RPMI8226 (cell line): ENCODE results near the gene MRPS31.
A peak's percentile ranks its signal among the peaks of the same experiment; 100 is the strongest.

ENCODE experiments used
- DNase-seq: peaks from one replicate; pipeline ENCODE4 v3.0.0-alpha.2; 2015

Gene MRPS31

DNA sequence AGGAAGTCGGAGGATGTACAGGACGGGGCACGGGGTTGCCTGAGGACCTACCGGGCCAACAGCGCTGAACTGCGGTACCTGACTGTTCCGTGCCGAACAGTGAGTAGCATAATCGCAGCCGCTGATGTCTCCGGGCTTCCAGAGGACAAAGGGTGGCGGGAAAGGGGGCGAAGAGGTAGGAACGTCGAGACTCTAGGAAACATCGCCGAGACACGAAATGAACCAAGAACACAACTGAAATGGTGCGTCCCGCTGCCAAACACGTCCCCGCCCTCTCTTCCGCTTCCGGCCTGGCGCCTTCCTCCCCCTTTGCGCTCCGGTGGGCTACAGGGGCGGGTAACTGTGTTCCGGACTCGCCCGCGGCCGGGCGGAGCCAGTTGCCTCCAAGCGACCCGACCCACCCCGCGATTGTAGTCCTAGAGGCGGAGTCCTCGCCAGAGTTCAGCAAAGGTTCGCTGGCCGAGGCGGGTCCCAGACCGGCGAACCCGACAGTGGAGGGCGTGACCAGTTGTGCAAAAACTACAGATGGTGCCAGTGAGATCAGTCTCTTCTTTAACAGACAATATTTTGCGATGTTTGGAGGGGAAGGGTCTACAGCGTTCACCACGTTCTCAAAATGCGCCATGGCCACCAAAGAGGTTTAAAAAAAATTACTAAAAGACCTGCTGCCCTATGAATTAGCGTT lies at the start of gene MRPS31:
Gene MRPS31, minus strand, starts transcription at position 257 of the 685 bp plus-strand sequence. Its CDS starts 54 bp downstream, at position 203.
- peak; percentile 95 for DNase-seq

DNA sequence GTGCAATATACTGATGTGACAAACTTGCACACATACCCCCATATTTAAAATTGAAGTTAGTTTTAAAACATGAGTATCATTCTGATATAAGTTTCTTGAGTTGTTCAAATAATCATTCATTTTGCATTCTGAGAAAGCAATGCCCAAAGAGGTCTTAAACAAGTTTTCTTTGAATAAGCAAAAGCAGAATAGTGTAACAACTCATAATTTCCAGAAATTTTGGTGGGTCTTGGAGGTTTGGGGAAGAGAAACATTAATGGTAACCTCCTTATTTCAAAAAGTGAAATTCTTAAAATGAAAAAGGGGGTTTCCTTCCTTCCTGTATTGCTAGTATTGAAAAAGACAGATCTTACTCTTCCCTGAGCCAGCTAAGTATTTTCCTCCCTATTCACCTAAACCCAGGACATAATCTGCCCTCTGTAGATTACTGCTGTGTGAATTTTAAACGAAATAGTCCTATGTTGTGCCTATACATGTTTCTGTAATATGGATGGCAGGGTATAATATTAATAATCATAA lies 48.9 kb upstream of the MRPS31 start:
- DNase-seq: no peak

DNA sequence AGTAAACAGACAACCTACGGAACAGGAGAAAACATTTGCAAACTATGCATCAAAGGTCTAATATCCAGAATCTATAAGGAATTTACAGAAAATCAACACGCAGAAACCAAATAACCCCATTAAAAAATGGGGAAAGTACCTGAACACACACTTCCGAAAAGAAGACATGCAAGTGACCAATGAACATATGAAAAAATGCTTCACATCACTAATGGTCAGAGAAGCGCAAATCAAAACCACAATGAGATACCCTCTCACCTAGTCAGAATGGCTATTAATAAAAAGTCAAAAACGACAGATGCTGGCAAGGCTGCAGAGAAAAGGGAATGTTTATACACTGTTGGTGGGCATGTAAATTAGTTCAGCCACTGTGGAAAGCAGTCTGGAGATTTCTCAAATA lies 47.9 kb upstream of the MRPS31 start:
- DNase-seq: no peak

DNA sequence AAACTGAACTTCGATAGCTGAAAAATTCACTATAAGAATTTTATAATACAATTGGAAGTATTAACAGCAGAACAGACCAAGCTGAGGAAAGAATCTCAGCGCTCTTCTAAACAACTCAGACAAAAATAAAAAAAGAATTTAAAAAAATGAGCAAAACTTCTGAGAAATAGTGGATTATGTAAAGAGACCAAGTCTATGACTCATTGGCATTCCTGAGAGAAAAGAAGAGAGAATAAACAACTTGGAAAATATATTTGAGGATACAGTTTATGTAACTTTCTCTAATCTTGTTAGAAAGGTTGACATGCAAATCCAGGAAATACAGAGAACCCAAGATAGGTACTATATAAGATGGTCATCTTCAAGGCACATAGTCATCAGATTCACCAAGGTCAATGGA lies 43.8 kb upstream of the MRPS31 start:
- no peak for DNase-seq

DNA sequence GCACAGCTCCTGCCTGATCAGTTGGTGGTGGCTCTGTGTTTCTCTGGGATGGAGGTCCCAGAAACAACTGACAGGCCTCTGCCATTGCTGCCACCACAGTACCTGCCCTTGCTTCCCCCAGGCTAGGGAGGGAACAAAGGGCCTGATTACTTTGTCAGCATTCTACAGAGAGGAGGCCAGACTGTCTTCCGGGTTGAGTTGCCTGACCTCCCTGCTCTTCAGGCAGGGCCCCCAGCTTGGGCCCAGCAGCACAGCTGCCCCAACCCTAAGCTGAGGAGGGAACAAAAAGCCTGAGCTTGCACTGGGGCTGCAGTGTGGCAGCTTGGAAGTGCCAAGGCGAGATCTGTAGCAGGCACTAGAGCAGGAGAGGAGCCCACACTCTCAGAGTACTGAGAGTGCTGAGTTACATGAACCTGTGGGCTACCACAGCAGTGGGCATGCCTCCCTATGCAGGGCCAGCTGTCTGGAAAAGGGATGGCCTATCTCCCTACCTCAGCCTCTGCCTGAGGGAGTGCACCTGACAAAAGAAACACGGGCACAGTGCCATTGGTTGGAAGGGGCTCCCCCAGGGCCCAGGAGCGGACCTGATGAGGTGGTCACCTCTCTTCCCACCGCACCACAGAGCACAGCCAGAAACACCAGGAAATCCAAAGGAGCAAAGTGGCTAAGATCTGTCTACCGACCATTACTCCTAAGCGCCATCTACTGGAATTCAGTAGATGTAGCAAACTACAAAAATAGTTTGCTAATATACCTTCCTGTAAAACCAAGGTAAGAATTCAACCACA lies 42.9 kb upstream of the MRPS31 start:
- DNase-seq: peak; percentile 39

DNA sequence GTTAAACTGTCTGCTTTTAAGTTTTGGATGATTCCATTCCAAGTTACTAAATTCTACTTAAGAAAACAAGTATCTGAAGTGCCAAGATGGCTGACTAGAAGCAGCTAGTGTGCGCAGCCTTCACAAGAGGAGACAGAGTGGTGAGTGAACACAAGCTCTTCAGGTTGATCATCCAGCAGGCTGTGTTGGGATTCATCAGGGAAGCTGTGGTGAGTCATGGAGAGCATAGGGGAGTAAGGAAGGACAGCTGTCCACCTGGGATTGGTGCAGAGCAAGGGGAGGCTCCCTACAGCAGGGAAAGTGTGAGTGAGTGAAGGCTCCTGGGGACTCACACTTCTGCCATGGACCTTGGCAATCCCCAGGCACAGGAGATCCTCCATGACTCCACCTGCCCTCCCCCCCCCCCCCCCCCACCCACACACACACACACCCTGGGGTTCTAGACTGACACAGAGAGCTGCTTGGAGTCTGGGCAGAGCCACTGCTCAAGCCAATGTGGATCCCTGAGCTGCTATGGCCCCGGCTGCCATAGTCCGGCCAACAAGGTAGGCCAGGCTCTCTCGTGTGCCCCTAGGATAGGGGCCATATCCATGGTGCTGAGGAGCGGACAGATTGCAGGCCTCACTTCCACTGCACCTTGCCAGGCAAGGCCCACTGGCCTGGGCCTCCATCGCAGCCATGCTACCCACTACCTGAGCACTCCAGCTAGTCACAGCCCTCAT lies 41.9 kb upstream of the MRPS31 start:
- DNase-seq: no peak

- no peak for DNase-seq
Observed at GRCh38 chr13:40812102-40812501, 41.1 kb upstream of the MRPS31 start.

DNA sequence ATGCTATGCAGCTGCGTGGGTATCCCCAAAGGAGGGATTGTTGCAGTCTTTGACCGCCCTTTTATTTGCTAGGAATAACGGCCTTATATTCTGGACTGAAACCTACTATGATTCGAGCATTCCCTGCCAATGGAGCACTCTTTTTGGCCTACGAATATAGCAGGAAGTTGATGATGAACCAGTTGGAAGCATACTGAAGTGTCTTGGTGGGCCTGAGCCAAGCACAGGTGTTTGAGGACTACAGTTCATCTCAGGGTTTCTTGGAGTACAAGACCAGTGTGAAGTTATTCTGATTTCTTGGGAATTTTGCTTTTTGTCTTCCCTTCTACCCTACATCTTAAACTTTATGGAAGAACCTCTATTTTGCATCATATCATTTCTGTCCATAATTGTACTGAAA lies 38.5 kb upstream of the MRPS31 start:
- no peak for DNase-seq

- no peak for DNase-seq
Observed at GRCh38 chr13:40806241-40806640, 35.3 kb upstream of the MRPS31 start.

DNA sequence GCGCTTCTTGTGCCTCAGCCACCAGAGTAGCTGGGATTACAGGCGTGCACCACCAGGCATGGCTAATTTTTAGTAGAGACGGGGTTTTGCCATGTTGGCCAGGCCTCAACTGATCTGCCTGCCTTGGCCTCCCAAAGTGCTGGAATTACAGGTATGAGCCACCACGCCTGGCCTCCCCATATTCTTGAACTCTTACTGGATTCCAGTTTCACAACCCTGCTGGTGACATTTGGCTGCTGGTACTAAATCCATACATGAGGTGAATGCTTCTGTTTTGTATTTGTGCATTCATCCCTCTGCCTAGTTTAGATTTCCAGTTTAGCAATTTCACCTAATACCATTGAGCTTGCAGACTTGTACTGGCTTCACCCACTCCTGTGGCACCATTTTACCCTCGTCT lies 32.3 kb upstream of the MRPS31 start:
- no peak for DNase-seq

GRCh38 chr13:40801255-40802217 lies 30.5 kb upstream of the MRPS31 start:
- DNase-seq: no peak

DNA sequence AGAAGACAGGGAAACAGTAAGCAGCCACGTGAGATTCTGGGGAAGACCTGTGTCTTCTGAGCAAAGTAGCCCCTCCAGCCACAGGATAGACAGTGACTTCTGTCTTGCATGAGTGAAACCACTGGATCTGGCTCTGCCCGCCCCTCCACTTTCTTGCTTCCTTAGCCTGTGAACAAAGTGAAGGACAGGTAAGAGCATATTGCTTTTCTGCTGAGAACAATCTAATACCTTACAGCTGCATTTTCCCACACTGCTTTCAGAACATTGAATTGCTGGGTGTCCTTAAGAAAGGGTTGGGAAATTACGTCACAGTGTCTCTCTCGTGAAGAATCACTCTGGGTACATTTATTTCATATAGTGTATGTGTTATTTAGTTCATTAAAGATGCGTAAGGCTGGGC lies 29.6 kb upstream of the MRPS31 start:
- DNase-seq: no peak

DNA sequence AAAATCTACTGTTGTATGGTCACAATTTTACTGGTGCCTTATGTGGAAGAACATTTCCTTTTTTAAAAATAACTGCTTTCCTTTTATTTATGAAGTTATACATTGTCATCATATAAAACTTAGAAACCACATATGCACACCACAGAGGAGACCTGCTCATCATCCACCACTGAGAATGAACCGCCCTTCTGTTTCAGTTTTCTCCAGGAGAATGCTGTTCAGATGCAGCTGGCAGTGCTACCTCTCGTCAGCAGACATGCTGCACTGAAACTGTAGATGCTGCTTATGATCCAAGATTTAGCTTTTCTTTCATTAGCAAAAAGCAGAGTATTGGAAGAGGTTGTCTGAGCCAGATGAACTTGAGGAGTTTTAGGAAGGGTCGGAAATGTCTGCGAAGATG lies 28.5 kb upstream of the MRPS31 start:
- DNase-seq: no peak

- DNase-seq: no peak
Observed at GRCh38 chr13:40798380-40798779, 27.4 kb upstream of the MRPS31 start.

- DNase-seq: no peak
Observed at GRCh38 chr13:40796649-40797048, 25.7 kb upstream of the MRPS31 start.

DNA sequence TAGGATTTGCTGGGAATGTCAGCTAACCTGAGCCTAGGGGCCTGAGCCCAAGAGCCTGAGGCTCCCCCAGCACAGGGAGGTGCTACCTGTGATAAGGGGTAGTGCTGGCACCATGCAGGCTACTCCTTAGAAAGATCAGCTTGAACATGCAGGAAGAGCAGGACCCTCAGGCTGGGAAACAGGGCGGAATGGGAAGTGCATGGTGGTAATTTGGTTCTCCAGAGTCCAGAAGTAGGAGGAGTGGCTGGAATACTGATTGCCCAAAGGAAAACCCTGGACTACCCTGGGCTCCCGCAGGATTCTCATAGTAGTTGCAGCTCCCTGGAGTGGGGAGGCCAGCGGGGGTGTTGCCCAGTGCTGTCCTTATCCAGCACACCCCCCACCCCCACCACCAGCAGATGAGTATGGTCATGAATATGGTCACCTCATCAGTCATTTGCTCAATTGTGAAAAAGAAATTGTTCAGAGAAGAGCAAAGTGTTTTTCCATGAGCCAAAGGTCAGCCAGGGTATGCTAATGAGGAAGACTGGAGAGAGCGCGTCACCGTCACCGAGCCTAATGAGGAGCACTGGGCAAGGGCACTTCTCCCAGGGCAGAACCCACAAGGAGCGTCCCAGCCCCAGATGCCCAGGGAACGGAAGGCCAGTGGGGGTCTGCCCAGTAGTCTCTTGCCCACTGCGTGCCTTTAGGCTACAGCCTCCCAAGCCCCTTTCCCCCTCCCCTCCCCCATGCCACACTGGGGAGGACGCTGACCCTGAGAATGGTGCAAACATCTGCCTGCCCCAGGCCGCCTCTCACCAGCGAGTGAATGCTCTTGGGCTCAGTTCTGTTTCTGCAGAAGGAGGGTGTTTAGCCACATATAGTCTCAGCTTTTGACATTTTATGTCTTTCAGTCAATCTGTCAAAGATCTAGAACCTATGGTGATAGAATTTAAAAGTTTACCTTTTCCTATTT lies 23.7 kb upstream of the MRPS31 start:
- DNase-seq: no peak

DNA sequence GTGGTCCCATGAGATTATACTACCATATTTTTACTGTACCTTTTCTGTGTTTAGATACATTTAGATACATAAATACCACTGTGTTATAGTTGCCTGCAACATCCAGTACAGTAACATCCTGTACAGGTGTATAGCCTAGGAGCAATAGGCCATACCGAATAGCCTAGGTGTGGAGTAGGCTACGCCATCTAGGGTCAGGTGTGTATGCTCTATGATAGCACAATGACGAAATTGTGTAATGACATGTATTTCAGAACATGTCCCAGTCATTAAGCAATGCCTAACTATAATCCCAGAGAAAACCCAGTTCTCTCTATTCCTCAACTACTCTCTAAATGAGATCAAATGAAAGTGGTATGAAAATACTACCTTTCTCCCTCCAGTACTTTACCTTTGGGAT lies 22.3 kb upstream of the MRPS31 start:
- no peak for DNase-seq

DNA sequence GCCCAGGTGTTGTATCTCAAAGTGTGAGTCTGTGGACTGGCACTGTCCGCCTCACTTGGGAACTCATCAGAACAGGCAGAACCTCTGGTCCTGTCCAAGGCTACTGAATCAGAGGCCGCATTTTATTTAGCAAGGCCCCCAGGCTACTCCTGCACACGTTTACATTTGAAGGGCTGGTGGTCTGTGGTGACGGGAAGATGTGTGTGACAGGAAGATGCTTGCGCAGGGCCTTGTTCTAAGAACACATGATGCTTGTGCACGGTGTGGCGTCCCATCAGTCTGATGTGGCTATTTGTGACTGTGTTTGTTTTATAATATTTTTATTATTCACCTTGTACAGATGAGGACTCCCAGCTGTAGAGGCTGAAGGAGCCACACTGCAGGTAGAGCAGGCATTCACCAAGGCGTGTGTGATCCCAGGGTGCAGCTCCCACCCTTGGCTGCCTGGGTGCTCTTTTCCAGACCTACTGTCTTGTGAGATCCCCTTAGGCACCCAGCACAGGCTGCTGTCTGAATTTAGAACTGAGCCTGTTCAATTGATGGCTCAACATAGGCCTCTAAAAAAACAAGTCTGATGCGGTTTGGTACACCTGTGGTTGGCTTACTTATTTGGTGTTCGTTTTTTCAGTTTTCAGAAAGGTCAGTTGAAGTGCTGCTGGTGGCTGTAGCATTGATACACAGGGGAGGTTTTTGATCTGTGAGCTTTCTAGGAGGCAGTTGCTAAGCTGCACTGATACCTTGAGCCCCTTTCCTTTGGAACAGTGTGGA lies 21.5 kb upstream of the MRPS31 start:
- DNase-seq: no peak

- no peak for DNase-seq
Observed at GRCh38 chr13:40790154-40790616, 19.2 kb upstream of the MRPS31 start.
